Measurements from ENCODE around the gene CHGA.

Gene CHGA

GRCh38 chr14:92922883-92923743, at the start of gene CHGA:
TSS of gene CHGA (plus strand) at chr14:92923150. CDS start at chr14:92923360, 210 bp downstream.
- no peak for DNase-seq (ENCODE audit: low spot score)

- DNase-seq (ENCODE audit: low spot score) = no peak
Measured at GRCh38 chr14:92874962-92875661, 47.8 kb upstream of the CHGA start.

- DNase-seq (ENCODE audit: low spot score) = no peak
Measured at GRCh38 chr14:92877757-92878431, 45.1 kb upstream of the CHGA start.

GRCh38 chr14:92880351-92880750, 42.6 kb upstream of the CHGA start:
- DNase-seq (ENCODE audit: low spot score) = no peak

GRCh38 chr14:92880851-92881250, 42.1 kb upstream of the CHGA start:
- DNase-seq (ENCODE audit: low spot score) = peak; percentile 30

- no peak for DNase-seq (ENCODE audit: low spot score)
Measured at GRCh38 chr14:92883066-92883465, 39.9 kb upstream of the CHGA start.

- DNase-seq (ENCODE audit: low spot score) = no peak
Measured at GRCh38 chr14:92884410-92884809, 38.5 kb upstream of the CHGA start.

GRCh38 chr14:92885279-92886061, 37.5 kb upstream of the CHGA start:
- no peak for DNase-seq (ENCODE audit: low spot score)

GRCh38 chr14:92886337-92886736, 36.6 kb upstream of the CHGA start:
- no peak for DNase-seq (ENCODE audit: low spot score)

GRCh38 chr14:92887157-92887556, 35.8 kb upstream of the CHGA start:
- DNase-seq (ENCODE audit: low spot score) = no peak

- no peak for DNase-seq (ENCODE audit: low spot score)
Measured at GRCh38 chr14:92888896-92889295, 34.1 kb upstream of the CHGA start.

- DNase-seq (ENCODE audit: low spot score) = no peak
Measured at GRCh38 chr14:92890830-92891588, 31.9 kb upstream of the CHGA start.

GRCh38 chr14:92892589-92892988, 30.4 kb upstream of the CHGA start:
- no peak for DNase-seq (ENCODE audit: low spot score)

GRCh38 chr14:92895352-92895878, 27.5 kb upstream of the CHGA start:
- DNase-seq (ENCODE audit: low spot score) = no peak

- DNase-seq (ENCODE audit: low spot score) = peak; percentile 51
Measured at GRCh38 chr14:92897922-92898565, 24.9 kb upstream of the CHGA start.

GRCh38 chr14:92898566-92899131, 24.3 kb upstream of the CHGA start:
- no peak for DNase-seq (ENCODE audit: low spot score)

- DNase-seq (ENCODE audit: low spot score) = peak; percentile 67
Measured at GRCh38 chr14:92900660-92901059, 22.3 kb upstream of the CHGA start.

- no peak for DNase-seq (ENCODE audit: low spot score)
Measured at GRCh38 chr14:92902191-92902590, 20.8 kb upstream of the CHGA start.

- no peak for DNase-seq (ENCODE audit: low spot score)
Measured at GRCh38 chr14:92902726-92903125, 20.2 kb upstream of the CHGA start.

GRCh38 chr14:92903359-92903758, 19.6 kb upstream of the CHGA start:
- DNase-seq (ENCODE audit: low spot score) = no peak
